Neutrophil (primary cell): ENCODE measurements around the gene CDPF1.

Experiments used
- H3K27ac ChIP-seq: fragments of 200-600 bp; sonication (generic); 2 replicates; pipeline ENCODE4 v1.5.1; 2016; ENCODE audit warnings: mild to moderate bottlenecking, moderate library complexity
- H3K27me3 ChIP-seq: fragments of 200-600 bp; sonication (generic); 2 replicates; pipeline ENCODE4 v1.6.0; 2016; ENCODE audit warnings: mild to moderate bottlenecking
- H3K36me3 ChIP-seq: fragments of 200-600 bp; sonication (generic); 2 replicates; pipeline ENCODE4 v1.5.1; 2017
- H3K4me1 ChIP-seq, 2 experiments: fragments of 200-600 bp in 1 of 2; sonication (generic) in 1 of 2; 1 replicate in 1 of 2; 2 replicates in 1 of 2; pipeline versions ENCODE4 v1.5.1 to v1.6.1; 2013 to 2016; ENCODE audit warnings: low read depth in 1 of 2, low read length in 1 of 2, mild to moderate bottlenecking in 1 of 2, moderate library complexity in 1 of 2; ENCODE audit not compliant: control insufficient read depth in 1 of 2, insufficient read depth in 1 of 2
- H3K4me3 ChIP-seq, 2 experiments: fragments of 200-600 bp in 1 of 2; sonication (generic) in 1 of 2; 1 replicate in 1 of 2; 2 replicates in 1 of 2; pipeline ENCODE4 v1.5.1; 2013 to 2016; ENCODE audit warnings: low read depth in 1 of 2, low read length in 1 of 2, mild to moderate bottlenecking in 1 of 2, moderate library complexity in 1 of 2
- H3K9me3 ChIP-seq: fragments of 200-600 bp; sonication (generic); 2 replicates; pipeline ENCODE4 v1.5.1; 2016
- CTCF ChIP-seq: fragments of 200-600 bp; sonication (generic); IDR thresholded peaks from 2 replicates; pipeline ENCODE4 v1.5.1; 2016; ENCODE audit warnings: antibody characterized with exemption

CDPF1 gene

GRCh38 chr22:46280999-46281623 is 31.0 kb upstream of the CDPF1 start:
- Histone ChIP-seq H3K4me1 (no peaks in the 10 kb centered on the region), H3K36me3 (peaks cover 69% of the 10 kb centered on the region), H3K9me3 (no peaks in the 10 kb centered on the region), H3K27me3 (no peaks in the 10 kb centered on the region), H3K27ac (peak overlapping the region; percentile 44), H3K4me3 (no peak overlapping the region)
- no peak for TF ChIP-seq CTCF

- peaks cover 75% of the 10 kb centered on the region for H3K36me3 ChIP-seq
- no peak overlapping the region for H3K4me3 ChIP-seq
- no peak overlapping the region for H3K27ac ChIP-seq
- H3K27me3 ChIP-seq: no peaks in the 10 kb centered on the region
- H3K9me3 ChIP-seq: no peaks in the 10 kb centered on the region
- no peak for TF ChIP-seq CTCF
- H3K4me1 ChIP-seq: no peaks in the 10 kb centered on the region
Observed at GRCh38 chr22:46280063-46280817, 30.1 kb upstream of the CDPF1 start.

GRCh38 chr22:46278656-46279645 is 28.9 kb upstream of the CDPF1 start:
- Histone ChIP-seq H3K4me1 (no peaks in the 10 kb centered on the region), H3K4me3 (no peak overlapping the region), H3K27me3 (no peaks in the 10 kb centered on the region), H3K27ac (no peak overlapping the region), H3K36me3 (peaks cover 76% of the 10 kb centered on the region), H3K9me3 (no peaks in the 10 kb centered on the region)
- no peak for TF ChIP-seq CTCF

GRCh38 chr22:46276563-46276962 is 26.5 kb upstream of the CDPF1 start:
- TF ChIP-seq CTCF: no peak
- H3K36me3 ChIP-seq: peaks cover 84% of the 10 kb centered on the region

GRCh38 chr22:46275455-46276122 is 25.5 kb upstream of the CDPF1 start:
- Histone ChIP-seq H3K4me1 (no peaks in the 10 kb centered on the region), H3K4me3 (no peak overlapping the region), H3K9me3 (no peaks in the 10 kb centered on the region), H3K27ac (no peak overlapping the region), H3K27me3 (no peaks in the 10 kb centered on the region), H3K36me3 (peaks cover 78% of the 10 kb centered on the region)
- TF ChIP-seq CTCF: no peak

More at GRCh38 chr22:46276563-46276962, 26.5 kb upstream of the CDPF1 start:
- no peaks in the 10 kb centered on the region for H3K27me3 ChIP-seq
- H3K9me3 ChIP-seq: no peaks in the 10 kb centered on the region
- no peak overlapping the region for H3K4me3 ChIP-seq
- no peaks in the 10 kb centered on the region for H3K4me1 ChIP-seq
- no peak overlapping the region for H3K27ac ChIP-seq
